Activated effector memory CD4-positive, alpha-beta T cell treated with Interleukin-2 at 50 U/mL for 16 hours (primary cell): ENCODE results near the gene MBTPS1.
A peak's percentile ranks its signal among the peaks of the same experiment; 100 is the strongest.

Experiments used
- DNase-seq: peaks from one replicate; pipeline ENCODE4 v3.0.0-alpha.2; 2020

The MBTPS1 gene

GRCh38 chr16:84116720-84117493, at the start of gene MBTPS1:
TSS of gene MBTPS1 (minus strand) at chr16:84116942. CDS start at chr16:84101783, 15,159 bp downstream.
- DNase-seq = peak; percentile 96

GRCh38 chr16:84165746-84166145, 49.0 kb upstream of the MBTPS1 start:
- DNase-seq = no peak

- DNase-seq = no peak
Measured at GRCh38 chr16:84161801-84162200, 45.1 kb upstream of the MBTPS1 start.

GRCh38 chr16:84161037-84161436, 44.3 kb upstream of the MBTPS1 start:
- no peak for DNase-seq

- DNase-seq = no peak
Measured at GRCh38 chr16:84159800-84160199, 43.1 kb upstream of the MBTPS1 start.

GRCh38 chr16:84159007-84159406, 42.3 kb upstream of the MBTPS1 start:
- no peak for DNase-seq

GRCh38 chr16:84156342-84156784, 39.6 kb upstream of the MBTPS1 start:
- DNase-seq = no peak

GRCh38 chr16:84155771-84156170, 39.0 kb upstream of the MBTPS1 start:
- DNase-seq = no peak

- DNase-seq = no peak
Measured at GRCh38 chr16:84155226-84155625, 38.5 kb upstream of the MBTPS1 start.

- DNase-seq = no peak
Measured at GRCh38 chr16:84153660-84154214, 37.0 kb upstream of the MBTPS1 start.

GRCh38 chr16:84150926-84151325, 34.2 kb upstream of the MBTPS1 start:
- DNase-seq = no peak

GRCh38 chr16:84144859-84145639, 28.3 kb upstream of the MBTPS1 start, which contains the start of the genes DNAAF1 and HSDL1:
TSS of gene DNAAF1 (plus strand) at chr16:84145308. CDS start at chr16:84145441, 133 bp downstream.
TSS of gene HSDL1 (minus strand) at chr16:84145177. CDS start at chr16:84131321, 13,856 bp downstream.
- DNase-seq = peak; percentile 91

- peak; percentile 13 for DNase-seq
Measured at GRCh38 chr16:84144209-84144858, 27.6 kb upstream of the MBTPS1 start.

- no peak for DNase-seq
Measured at GRCh38 chr16:84143784-84144199, 27.1 kb upstream of the MBTPS1 start.

GRCh38 chr16:84143081-84143480, 26.3 kb upstream of the MBTPS1 start:
- DNase-seq = no peak

GRCh38 chr16:84141143-84141670, 24.5 kb upstream of the MBTPS1 start:
- no peak for DNase-seq

GRCh38 chr16:84139628-84140258, 23.0 kb upstream of the MBTPS1 start:
- no peak for DNase-seq

GRCh38 chr16:84138824-84139627, 22.3 kb upstream of the MBTPS1 start:
- DNase-seq = no peak

GRCh38 chr16:84138500-84138823, 21.7 kb upstream of the MBTPS1 start:
- DNase-seq = no peak

- DNase-seq = no peak
Measured at GRCh38 chr16:84137769-84138357, 21.1 kb upstream of the MBTPS1 start.

GRCh38 chr16:84137287-84137686, 20.5 kb upstream of the MBTPS1 start:
- no peak for DNase-seq
